GM12864 (cell line): Measurements from ENCODE around the gene MYO18A.

Experiments used
- DNase-seq: peaks from one replicate; pipeline ENCODE4 v3.0.0-alpha.2; 2011; ENCODE audit warnings: low read depth
- H3K4me3 ChIP-seq: 2 replicates; pipeline ENCODE4 v1.5.1; 2011; ENCODE audit warnings: mild to moderate bottlenecking, low read depth, low read length, control low read depth
- TF ChIP-seq, protein P1 (sequence below): IDR thresholded peaks from 2 replicates; pipeline ENCODE4 v1.5.1; 2011; ENCODE audit warnings: low read depth, mild to moderate bottlenecking, moderate library complexity, low read length, control low read depth, inconsistent platforms; ENCODE audit errors: missing control alignments

Gene MYO18A

DNA sequence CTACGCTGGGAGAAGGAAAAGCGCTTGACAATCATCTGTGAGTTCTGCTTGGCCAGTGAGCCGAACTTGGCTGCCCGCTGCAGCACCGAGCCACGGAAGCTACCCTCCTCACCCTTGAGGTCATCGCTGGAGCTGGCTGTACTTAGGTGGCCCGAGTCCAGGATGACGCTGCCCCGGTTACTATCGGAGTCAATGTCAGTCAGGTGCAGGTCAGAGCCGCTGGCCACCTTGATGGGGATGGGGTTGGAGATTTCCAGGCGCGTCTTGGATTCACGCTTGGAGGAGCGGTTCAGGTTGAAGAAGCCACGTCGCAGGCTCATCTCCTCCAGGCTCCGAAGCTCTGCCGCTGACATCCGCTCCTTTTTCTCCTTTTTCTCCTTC, 13.7 kb downstream of the MYO18A start:
- no peak for DNase-seq
- no peak overlapping the region for H3K4me3 ChIP-seq
- TF ChIP-seq, protein P1, sequence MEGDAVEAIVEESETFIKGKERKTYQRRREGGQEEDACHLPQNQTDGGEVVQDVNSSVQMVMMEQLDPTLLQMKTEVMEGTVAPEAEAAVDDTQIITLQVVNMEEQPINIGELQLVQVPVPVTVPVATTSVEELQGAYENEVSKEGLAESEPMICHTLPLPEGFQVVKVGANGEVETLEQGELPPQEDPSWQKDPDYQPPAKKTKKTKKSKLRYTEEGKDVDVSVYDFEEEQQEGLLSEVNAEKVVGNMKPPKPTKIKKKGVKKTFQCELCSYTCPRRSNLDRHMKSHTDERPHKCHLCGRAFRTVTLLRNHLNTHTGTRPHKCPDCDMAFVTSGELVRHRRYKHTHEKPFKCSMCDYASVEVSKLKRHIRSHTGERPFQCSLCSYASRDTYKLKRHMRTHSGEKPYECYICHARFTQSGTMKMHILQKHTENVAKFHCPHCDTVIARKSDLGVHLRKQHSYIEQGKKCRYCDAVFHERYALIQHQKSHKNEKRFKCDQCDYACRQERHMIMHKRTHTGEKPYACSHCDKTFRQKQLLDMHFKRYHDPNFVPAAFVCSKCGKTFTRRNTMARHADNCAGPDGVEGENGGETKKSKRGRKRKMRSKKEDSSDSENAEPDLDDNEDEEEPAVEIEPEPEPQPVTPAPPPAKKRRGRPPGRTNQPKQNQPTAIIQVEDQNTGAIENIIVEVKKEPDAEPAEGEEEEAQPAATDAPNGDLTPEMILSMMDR = no peak

DNA sequence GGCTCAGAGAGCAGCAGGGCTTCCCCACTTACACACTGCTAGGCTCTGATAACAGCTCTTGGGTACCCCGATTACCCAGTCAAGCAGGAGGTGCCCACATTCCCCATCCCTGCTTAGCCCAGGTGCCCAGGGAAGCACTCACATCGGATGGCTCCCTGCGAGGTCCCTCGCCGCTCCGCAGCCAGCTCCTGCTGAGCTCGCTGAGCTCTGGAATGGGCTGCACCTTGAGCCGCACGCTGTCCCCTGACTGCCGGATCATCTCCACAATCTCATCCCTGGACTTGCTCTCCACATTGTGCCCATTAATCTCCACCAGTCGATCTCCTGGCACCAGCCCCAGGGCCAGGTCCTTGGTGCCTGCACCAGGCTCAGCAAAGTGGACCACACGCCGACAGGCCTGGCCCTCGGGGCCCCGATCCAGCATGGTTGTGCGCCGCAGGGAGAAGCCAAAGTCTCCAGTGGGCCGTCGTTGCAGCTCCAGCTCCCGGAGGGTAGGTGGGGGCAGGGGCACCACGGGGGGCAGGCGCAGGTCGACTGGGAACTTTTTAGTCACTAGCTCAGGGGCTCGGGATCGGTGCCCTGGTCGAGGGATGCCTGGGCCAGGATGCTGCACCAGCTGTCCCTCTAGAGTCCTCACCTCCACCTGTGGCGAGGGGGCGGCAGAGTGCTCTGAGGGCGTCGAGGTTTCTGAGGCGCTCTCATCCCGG, 14.2 kb downstream of the MYO18A start:
- DNase-seq = no peak
- TF ChIP-seq, protein P1 = no peak
- H3K4me3 ChIP-seq = no peak overlapping the region

DNA sequence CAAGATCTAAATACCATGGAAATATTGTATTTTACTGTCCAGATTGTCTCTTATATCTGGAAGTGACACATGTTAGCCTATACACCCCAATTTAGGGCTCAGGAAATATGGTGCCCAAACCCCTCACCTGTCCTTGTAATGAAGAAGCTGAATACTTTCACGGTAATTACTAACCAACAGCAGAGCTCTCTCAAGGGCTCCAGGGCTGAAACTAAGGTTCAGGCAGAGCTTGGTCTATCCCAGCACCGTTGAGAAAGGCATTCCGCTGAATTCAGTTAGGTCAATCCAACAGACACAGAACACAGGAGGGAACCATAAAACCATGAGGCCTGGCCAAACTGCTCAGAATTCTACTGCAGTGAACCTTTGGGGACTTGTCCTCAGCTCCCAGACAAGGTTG, 14.9 kb downstream of the MYO18A start:
- no peak overlapping the region for H3K4me3 ChIP-seq
- TF ChIP-seq, protein P1 = no peak
- DNase-seq = no peak

- DNase-seq = no peak
- TF ChIP-seq, protein P1 = no peak
- H3K4me3 ChIP-seq = no peak overlapping the region
Measured at GRCh38 chr17:29163563-29163962, 16.6 kb downstream of the MYO18A start.

GRCh38 chr17:29162909-29163341, 17.3 kb downstream of the MYO18A start:
- H3K4me3 ChIP-seq = no peak overlapping the region
- TF ChIP-seq, protein P1 = no peak
- DNase-seq = no peak

DNA sequence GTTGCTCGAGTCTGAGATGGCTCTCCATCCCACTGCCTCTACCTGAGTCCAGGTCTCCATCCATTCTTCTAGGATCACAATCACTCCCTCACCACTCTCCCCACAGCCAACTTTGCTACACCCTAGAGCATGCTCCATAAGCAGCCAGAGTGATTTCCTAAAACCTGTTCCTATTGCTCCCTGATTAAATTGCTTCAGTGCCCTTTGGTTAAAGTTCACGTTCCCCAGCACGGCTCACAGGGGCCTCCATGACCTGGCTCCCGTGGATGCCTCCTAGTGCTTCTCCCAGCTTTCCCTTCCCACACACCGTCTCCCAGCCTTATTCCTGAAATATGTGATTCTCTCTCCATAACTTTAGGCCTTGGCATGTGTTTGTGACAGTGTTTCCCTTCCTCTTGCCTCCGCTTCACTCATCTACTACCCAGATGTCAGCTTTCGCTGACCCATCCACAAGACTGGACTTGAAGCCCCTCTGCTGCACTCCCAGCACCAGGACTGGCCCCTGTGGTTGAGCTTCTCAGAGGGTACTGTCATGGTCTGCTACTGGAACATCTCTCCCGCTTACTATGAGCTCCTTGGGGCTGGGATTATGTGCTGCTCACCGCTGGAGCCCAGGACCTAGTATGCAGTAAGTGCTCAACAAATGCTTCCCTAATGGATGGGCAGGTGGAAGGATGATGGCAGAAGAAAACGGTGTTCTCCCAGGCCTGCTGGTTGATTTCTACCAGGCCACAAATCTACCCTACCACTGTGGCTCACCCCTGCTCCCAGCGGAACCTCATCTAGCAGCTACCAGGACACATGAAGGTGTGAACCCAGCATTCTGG, 17.9 kb downstream of the MYO18A start:
- no peak overlapping the region for H3K4me3 ChIP-seq
- TF ChIP-seq, protein P1 = no peak
- no peak for DNase-seq
